GF-D8 (cell line): ENCODE data around the gene CFAP221.

Experiments used
- DNase-seq: peaks from one replicate; lab custom pipeline; 2025; lab: John Stamatoyannopoulos, UW

Gene CFAP221

DNA sequence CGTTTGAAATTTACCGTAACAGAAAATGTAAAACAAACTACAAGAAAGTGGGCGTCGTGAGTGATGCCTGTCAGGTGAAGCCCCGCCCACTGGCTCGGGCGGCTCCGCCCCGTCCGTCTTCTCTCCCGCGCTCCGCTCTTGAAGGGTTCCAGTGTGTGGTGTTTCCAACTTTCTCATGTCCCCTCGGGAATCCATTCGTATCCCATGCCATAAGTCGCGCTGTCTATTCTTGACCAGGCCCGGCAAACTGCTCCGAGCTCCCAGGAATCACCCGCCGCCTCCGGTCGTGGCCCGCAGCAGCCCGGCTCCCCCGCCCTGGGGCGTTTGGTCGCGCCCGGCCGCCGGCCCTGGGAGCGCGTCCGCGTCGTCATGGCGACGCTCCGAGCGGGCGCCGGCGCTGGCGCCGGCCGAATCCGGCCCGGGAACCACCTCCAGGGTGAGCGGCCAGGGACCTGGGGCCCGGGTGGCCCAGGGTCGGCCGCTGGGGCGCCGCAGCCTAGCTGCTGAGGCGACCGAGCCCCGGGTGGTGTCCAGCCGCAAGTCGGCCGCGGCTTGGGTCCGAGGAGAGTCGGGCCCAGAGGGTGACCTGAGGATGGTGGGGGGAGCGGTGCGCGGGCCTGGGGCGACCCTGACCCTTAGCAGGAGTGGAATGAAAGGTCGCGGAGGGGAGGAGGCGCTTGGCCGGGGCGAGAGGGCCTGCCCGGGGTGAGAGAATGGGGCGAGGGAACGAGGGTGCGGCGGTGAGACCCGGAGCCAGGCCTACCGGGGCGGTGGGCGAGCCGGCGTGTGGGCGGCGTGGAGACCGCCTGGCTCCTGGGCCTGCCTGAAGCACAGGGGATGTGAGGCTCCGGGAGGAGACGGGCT is at the start of gene CFAP221:
CFAP221 (plus strand) TSS at position 375 of the 864 bp plus-strand sequence. CDS start 1,683 bp downstream, outside the sequence.
- DNase-seq, result no peak

DNA sequence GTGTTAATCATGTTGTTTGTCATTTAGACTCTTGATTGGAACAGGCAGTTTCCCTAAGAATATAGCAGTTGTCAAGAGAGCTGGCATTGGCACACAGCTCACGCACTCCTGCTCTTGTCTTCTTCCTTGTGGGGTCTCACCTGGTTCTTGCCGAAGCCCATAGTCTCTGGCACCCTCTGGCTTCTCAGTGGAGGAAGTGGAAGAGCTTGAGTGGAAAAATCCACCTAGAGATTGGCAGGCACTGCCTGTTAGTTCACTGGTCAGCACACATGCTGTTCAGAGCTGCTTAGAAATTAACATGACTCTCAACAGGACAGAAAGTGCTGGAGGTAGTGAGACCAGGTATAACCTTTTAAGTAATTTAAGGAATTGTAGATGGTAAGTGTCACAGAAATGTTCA is 48.3 kb upstream of the CFAP221 start:
- no peak for DNase-seq

DNA sequence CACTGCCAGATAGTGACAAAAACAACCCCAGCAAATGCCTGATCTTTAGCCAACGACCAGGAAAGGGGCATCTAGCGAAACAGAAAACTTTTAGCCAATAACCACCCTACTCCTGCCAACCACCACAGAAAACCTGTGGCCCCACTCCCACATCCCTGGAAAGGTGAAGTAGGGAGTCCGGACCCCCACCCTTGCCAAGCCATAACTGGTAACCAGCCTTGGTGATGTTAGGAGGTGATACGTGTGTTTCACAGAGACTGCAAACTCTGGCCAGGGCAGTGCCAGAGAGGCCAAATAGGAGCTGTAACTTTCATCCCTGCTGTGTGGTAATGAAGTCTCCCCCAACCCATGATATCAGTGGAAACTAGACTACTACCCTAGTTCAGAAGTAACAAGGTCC is 47.6 kb upstream of the CFAP221 start:
- DNase-seq, result no peak

GRCh38 chr2:119508756-119509155 is 35.5 kb upstream of the CFAP221 start:
- DNase-seq, result no peak

DNA sequence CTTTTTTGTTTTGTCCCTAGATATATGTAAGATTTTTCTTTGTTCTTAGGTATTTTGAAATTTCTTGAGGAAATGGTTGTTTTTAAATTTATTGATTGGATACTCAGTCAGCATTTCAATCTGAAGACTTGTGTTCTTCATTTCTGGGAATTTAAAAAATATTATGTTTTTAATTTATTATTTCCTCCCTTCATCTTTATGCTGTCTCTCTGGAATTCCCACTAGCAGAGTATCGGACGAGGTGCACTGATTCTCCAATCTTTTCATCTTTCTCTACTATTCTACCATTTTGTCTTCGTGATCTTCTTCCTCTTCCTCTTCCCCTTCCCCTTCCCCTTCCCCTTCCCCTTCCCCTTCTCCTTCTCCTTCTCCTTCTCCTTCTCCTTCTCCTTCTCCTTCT is 32.3 kb upstream of the CFAP221 start:
- no peak for DNase-seq

DNA sequence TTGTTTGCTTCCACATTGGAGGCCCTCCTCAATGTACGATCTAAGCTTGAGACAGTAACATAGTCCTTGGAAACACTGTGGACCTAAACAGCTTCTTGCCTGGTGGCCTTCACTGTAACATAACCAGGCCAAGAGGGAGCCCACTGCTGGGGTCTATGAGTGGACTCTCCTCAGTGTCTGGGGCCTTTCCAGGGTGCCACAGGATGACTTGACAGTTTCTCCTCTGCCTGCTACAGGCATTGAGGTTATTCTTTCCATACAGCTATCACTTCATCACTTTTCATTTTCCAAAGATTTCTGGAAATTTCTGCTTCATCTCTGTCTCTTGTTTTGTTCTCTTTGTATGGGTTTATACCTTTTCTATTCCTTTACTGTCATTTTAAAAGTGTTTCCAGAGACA is 31.3 kb upstream of the CFAP221 start:
- no peak for DNase-seq

GRCh38 chr2:119513832-119514231 is 30.4 kb upstream of the CFAP221 start:
- no peak for DNase-seq

GRCh38 chr2:119516121-119516520 is 28.1 kb upstream of the CFAP221 start:
- DNase-seq, result no peak

- DNase-seq, result no peak
Observed at GRCh38 chr2:119517433-119517832, 26.8 kb upstream of the CFAP221 start.

DNA sequence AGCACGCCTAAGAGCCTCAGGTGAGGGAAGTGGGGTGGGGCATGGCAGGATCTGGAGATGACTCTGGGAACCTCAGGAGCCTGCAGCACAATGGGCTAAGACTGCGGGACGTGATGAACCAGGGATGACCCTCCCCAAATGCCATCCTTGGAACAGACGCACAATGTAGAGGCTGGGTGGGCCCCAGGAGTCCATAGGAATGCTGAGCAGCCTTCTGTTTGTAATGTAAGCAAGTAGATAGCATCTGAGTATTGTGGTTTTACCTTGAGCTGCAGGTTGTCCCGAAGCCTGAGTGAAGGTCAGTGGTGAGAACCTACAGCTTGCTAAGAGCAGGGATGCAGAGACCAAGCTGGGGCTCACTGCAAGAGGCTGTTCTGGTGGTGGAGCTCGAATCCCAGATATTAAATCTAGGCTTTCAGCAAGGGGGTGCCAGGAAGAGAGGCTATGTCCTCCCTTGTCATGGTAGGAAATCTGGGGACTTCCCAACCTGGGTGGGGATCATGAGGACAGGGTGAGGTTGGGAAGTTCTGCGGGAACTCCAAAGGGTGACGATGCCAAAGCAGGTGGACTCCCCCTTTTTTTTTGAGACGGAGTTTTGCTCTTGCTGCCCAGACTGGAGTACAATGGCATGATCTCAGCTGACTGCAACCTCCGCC is 25.7 kb upstream of the CFAP221 start:
- no peak for DNase-seq

GRCh38 chr2:119519057-119519408 is 25.2 kb upstream of the CFAP221 start:
- no peak for DNase-seq

- DNase-seq, result no peak
Observed at GRCh38 chr2:119520696-119521432, 23.4 kb upstream of the CFAP221 start.

GRCh38 chr2:119521433-119522050 is 22.7 kb upstream of the CFAP221 start:
- DNase-seq, result no peak

DNA sequence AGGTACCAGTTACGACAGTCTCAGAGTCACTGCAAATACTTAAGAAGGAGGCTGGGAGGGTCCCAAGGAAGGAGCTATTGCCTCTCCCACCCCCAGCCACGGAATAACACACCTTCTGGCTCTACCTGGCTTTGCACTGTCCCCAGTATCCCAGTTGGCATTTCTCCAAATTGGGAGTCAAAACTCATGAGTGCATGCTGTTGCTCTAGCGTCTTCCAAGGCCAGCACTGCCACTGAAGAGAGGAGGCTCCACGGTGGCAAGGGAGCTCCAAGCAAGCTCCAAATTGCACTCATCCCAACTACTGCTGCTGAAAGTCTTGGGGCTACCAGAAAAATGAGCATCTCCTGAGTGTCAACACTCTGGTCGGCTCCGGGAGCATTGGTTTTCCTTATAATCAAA is 21.6 kb upstream of the CFAP221 start:
- DNase-seq, result no peak

DNA sequence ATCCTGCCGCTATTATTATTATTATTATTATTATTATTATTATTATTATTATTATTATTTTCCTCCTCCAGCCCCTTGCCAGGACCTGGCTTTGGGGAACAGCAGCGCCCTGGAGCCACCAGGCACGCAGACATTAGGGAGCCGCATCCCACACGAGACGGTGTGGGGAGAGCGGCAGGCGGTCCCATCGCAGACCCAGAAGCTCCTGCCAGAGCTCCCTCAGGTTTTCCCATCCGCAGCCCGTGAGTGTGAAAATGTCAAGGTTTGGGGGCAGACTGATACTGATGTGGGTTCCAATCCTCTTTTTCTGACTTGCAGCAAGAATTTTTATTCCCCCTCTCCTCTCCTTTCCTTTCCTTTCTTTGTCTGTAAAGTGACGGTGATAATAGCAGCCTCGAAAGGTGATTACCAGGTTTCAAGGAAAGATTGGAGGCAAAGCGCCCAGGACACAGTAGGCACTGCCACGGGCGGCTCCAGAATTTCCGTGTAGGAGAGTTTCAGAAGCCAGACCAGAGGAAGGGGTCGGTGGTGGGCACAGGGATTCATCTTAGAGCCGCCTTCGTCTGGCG is 20.8 kb upstream of the CFAP221 start:
- no peak for DNase-seq

DNA sequence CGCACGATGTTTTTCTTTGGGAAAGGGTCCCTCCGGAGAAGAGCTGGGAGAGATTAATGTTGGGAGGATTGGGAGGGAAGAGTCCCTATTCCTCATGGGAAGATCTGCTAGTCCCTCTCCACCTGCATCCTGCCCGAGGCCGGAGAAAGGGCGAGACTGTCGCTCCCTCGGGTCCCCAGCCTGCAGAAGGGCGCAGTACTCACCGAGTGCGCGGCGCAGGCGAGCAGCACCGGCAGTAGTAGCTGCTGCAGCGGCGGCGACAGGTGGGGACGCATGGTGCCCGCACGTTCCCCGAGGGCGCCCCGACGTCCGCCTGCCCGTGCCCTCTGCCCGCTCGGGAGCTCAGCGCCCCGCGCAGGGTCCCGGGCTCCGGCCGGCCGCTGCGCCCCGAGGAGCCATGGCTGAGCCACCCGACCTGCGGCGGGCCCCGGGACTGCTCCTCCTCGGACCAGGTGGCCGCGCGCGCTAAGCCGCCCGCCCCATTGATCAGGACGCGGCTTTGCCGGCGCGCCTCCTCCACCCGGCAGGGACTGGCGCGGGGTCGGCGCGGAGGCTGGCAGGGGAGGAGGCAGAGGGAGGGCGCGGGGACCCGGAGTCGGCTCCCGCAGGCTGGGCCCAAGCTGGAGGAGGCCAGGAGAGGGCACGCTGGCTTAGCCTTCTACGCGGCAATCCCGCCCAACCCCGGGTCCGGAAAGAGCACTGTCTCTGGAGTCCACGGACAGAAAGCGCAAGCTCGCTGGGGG is 20.1 kb upstream of the CFAP221 start, which contains the start of gene SCTR:
SCTR (minus strand) TSS at position 532 of the 743 bp plus-strand sequence; CDS start at position 275, 257 bp downstream.
- DNase-seq, result no peak

- no peak for DNase-seq
Observed at GRCh38 chr2:119525614-119526013, 18.6 kb upstream of the CFAP221 start.

DNA sequence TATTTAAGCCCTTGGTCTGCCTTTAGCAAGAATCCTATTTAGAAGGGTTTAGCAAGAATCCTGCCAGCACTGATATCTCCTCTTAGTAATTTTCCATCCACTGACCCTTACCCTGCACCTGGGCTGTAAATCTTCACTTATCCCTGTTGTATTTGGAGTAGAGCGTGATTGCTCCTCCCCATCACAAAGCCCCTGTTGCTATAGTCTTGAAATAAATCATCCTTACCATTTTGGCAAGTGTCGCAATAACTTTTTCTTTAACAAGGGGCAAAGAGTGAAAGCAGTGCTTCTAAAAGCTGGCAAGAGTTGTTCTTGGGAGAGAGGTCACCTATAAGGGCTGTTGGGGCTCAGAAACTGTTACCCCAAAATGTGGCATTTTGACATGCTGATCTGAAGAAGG is 16.2 kb upstream of the CFAP221 start:
- no peak for DNase-seq

DNA sequence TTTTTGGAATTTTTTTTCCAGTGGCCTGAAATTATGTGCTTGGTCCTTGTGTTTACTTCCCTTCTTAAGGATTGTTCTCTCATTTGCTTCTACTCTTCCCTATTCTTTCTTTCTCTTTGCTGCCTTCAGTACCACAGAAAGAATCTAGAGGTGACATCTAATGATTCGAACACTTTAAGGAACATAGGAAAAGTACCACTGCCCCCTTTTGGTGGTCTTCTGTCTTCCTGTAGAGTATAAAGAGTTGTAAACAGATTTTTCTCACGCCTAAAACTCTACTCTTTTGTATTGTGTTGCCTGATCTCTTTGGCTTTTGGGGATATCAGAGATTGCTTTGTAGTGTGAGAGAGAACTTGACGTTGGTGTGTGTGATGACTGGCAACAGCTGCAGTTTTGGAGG is 13.0 kb upstream of the CFAP221 start:
- DNase-seq, result no peak

DNA sequence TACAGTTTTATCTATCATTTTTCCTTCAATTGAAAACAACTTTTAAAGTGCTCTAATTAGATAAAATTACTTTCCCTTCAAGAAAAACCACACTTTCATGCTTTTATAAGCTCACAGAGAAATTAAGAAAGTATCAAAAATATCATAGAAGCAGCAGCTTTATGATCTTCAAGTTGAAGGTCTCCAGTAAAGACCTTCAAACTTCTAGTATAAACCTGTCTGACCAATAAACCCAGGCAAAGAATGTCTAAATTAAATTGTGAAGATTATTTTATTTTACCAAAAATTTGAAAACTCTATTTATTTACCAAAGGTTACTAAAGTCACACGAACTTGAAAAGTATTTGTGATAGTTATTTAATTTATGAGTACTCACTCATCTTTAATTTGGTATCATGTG is 10.7 kb upstream of the CFAP221 start:
- DNase-seq, result no peak

DNA sequence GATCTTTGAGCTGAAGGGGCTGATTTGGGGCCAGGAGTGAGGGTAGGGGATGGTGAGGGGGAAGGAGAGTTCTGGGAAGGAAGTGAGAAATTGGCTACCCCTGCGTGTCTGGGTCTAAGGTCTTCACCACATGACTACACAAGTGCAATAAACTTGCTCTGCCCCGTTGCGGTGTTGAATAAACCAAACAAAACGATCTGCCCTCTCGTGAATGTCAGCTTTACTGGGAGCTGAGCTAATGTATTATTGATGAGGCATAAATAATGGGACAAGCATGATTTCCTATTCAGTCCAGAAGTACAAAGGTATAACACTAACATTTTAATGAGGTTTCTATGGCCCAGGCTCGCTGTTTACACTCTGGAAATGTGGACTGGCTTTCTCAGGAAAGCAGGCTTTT is 8.0 kb upstream of the CFAP221 start:
- no peak for DNase-seq
